GM10266 (cell line): ENCODE measurements around the gene AKR1B1.

Experiments used
- DNase-seq: peaks from one replicate; pipeline ENCODE4 v3.0.0; 2012; ENCODE audit errors: extremely low spot score
- TF ChIP-seq, protein P1 (sequence below): IDR thresholded peaks from 2 replicates; pipeline ENCODE4 v1.5.1; 2012; ENCODE audit warnings: mild to moderate bottlenecking, low read depth; ENCODE audit not compliant: control insufficient read depth, insufficient read depth; ENCODE audit errors: missing control alignments

The AKR1B1 gene

GRCh38 chr7:134446923-134447322 lies 12.0 kb downstream of the AKR1B1 start:
- TF ChIP-seq, protein P1, sequence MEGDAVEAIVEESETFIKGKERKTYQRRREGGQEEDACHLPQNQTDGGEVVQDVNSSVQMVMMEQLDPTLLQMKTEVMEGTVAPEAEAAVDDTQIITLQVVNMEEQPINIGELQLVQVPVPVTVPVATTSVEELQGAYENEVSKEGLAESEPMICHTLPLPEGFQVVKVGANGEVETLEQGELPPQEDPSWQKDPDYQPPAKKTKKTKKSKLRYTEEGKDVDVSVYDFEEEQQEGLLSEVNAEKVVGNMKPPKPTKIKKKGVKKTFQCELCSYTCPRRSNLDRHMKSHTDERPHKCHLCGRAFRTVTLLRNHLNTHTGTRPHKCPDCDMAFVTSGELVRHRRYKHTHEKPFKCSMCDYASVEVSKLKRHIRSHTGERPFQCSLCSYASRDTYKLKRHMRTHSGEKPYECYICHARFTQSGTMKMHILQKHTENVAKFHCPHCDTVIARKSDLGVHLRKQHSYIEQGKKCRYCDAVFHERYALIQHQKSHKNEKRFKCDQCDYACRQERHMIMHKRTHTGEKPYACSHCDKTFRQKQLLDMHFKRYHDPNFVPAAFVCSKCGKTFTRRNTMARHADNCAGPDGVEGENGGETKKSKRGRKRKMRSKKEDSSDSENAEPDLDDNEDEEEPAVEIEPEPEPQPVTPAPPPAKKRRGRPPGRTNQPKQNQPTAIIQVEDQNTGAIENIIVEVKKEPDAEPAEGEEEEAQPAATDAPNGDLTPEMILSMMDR: no peak

DNA sequence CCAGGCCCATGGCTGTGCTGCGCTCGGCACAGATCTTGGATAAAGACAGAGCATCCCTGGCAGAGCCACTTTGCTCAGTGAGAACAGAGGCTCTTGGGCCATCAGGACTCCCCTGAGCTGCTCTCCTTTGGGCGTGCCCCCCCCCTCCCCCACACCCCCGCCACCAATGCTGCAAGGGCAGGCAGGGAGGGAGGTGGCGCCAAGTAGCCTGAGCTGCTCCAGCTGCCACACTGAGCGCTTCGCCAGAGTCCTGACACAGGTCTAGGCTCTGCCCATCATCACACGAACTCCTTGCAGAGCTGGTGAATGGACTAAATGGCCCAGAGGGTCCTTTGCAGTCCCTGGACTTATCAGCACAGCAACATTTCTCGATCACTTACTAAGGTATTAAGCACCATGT lies 12.5 kb downstream of the AKR1B1 start:
- no peak for DNase-seq
- TF ChIP-seq, protein P1: no peak

More at GRCh38 chr7:134446923-134447322, 12.0 kb downstream of the AKR1B1 start:
- DNase-seq: no peak

DNA sequence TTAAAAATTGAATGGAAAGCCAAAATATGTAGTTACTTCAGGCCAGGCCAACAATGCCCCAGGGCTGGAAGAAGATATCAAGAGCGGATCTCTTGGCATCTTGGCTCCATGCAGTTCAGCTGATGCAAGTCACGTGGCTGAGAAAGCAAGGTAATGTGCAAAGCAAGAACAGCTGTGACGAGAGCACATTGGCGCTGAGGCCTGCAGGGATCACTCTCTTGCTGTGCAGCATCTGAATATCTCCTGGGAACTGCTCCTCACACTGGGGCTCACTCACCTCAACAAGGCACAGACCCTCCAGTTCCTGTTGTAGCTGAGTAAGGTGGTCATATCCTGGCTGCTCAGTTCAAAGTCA lies 14.0 kb downstream of the AKR1B1 start:
- TF ChIP-seq, protein P1: no peak
- DNase-seq: no peak

DNA sequence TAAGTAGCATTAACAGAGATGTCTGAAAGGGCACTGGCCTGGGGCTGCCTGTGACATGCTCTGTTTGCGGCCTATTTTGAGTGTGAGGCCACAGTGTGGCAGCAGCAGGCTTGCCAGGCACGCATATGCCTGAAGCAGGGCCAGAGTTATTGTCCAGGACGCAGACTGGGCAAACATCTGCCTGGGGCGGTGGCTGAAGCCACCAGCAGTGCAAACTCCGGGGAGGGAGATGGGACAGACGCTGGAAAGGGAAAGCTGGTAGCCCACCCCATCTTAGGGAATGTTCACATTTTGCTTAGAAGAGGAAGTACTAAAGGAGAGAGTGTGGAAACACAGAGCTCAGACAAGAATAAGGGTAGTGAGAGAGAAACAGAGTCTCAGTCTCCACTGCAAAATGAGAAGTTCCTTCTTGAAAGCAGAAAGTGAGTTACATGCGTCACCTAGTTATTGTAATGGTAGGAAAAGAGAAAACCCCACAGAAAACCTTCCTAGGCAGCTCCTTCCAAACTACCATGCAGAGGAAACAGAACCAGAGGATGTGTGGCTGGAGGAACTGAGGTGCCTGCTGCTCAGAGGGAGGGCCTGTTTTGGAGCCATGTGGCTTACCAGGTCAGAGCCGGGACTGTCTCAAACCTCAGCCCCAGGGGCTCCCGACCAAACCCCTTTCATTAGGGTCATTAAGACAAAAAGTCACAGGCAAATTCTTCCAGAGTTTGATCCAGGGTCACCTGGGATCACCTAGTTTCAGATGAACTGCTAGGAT lies 14.5 kb downstream of the AKR1B1 start:
- no peak for DNase-seq
- TF ChIP-seq, protein P1: no peak

DNA sequence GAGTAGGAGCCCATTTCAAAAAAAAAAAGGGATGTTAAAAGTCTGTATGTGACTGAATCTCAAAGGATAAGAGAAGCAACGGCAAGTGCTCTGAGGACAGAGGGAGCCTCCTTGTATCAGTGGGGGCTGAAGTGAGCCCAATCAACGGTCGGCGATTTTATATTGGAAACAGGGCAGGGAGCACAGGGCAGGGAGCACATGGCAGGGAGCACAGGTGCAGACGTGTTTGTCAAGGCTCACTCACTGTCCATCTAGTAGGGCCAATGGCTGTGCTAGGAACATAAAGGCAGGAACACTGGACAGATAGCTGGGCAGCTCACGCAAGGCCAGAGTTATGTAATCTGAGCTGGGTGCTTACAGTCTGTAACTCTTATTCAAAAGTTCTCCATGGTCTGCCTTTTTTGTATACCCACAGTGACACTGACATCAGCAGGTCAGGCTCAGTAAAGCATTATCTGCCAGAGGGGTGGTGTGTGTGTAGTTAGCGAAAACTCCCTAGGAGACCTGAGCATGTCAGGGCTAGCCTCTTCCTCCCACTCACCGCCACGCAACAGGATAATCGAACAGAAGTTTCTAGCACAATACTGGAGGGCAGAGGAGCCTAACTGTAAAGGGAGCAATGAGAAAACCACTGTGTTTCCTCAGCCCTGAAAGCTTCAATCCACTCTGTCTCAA lies 15.4 kb downstream of the AKR1B1 start:
- TF ChIP-seq, protein P1: no peak
- no peak for DNase-seq

DNA sequence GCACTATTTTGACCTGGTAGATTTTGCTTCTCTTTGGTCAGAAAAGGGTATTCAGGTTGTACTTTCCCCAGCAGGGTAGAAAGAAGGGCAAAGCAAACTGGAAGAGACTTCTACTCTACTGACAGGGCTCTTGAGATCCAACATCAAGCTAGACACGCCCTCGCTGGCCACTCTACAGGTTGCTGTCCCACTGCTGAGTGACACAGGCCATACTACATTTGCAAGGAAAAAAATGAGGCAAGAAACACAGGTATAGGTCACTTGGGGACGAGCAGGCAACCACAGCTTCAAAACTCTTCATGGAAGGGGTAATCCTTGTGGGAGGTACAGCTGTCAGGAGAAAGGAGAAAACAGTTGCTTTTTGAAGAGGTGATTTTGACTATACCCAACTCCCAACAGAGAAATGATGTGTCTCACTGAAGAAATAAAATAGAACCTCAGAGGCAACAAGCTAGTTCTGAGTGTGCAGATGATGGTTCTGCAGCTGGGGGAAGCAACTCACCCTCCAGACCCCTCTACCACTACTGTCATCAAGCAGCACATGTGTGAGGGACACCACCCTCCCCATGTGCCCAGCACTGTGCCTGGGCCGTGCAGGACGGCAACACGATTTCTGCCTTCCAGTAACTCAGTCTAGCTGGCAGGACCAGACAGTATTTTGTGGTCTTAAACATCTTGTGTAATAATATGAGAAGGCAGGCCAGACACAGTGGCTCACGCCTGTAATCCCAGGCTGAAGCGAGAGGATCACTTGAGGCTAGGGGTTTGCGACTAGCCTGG lies 16.3 kb downstream of the AKR1B1 start:
- DNase-seq: no peak
- TF ChIP-seq, protein P1: no peak
